GDM1 (cell line): ENCODE data around the gene ZCCHC13.
"Not testable (repeated sequence)": the region's sequence is repeated elsewhere in the genome, so short reads cannot be mapped to it uniquely, and the experiment has no call there.

Experiments used
- DNase-seq: peaks from one replicate; lab custom pipeline; 2025; lab: John Stamatoyannopoulos, UW

The ZCCHC13 gene

GRCh38 chrX:74321191-74321590 is 17.2 kb downstream of the ZCCHC13 start:
- DNase-seq: no peak

- DNase-seq: no peak
These were observed 20.2 kb downstream of the ZCCHC13 start for GRCh38 chrX:74324131-74324530.

- no peak for DNase-seq
These were observed 21.4 kb downstream of the ZCCHC13 start for GRCh38 chrX:74325130-74326059.

GRCh38 chrX:74338852-74339251 is 34.9 kb downstream of the ZCCHC13 start:
- DNase-seq: no peak

- no peak for DNase-seq
These were observed 36.1 kb downstream of the ZCCHC13 start for GRCh38 chrX:74340051-74340450.

GRCh38 chrX:74342211-74342610 is 38.2 kb downstream of the ZCCHC13 start:
- DNase-seq: not testable (repeated sequence)

- DNase-seq: peak; percentile 50
These were observed 39.6 kb downstream of the ZCCHC13 start for GRCh38 chrX:74343343-74344279.

GRCh38 chrX:74344280-74344622 is 40.3 kb downstream of the ZCCHC13 start:
- DNase-seq: no peak

- no peak for DNase-seq
These were observed 42.1 kb downstream of the ZCCHC13 start for GRCh38 chrX:74346088-74346487.

- no peak for DNase-seq
These were observed 45.4 kb downstream of the ZCCHC13 start for GRCh38 chrX:74349387-74349786.

GRCh38 chrX:74351760-74352159 is 47.8 kb downstream of the ZCCHC13 start:
- DNase-seq: no peak

GRCh38 chrX:74353984-74354383 is 50.0 kb downstream of the ZCCHC13 start:
- no peak for DNase-seq
